ENCODE data around the gene THSD4. TPM values are rescaled to one million over a fixed set of nuclear protein-coding genes. Genes with fewer than 3 reads are reported as not detected.

The THSD4 gene
- polyA plus RNA-seq, 12 donors: 18.2 to 45.9 (median 26.2) TPM; not detected in 1

- no peak for DNase-seq
These were observed 461.8 kb downstream of the THSD4 start for GRCh38 chr15:71577071-71577470.

DNA sequence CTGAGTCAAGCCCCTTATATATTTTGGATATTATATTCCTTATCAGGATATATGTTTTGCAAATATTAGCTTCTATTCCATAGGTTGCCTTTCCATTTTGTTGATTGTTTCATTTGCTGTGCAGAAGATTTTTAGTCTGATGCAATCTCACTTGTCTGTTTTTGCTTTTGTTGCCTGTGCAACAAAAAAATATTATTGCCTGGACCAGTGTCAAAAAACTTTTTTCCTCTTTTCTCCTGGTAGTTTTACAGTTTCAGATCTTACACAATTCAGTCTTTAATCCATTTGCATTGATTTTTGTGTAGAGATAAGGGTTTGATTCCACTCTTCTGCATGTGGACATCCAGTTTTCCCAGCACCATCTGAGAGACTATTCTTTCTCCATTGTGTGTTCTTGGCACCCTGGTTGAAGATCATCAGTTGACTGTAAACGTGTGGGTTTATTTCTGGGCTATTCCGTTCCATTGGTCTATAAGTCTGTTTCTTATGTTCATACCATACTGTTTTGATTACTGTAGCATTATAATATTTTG is 466.2 kb downstream of the THSD4 start:
- DNase-seq: no peak

DNA sequence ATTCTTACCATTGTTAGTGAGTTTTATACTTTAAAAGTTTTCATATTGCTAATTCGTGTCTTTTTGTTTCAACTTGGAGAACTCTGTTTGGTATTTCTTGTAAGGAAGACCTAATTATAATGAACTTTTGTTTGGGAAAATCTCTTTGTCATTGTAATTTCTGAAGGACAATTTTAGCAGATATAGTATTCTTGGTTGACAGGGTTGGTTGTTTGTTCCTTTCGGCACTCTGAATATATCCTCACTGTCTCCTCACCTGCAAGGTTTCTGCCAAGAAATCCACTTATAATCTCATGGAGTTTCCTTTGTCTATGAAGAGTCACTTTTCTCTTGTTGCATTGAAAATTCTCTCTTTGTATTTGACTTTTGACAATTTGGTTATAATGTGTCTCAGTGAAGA is 469.9 kb downstream of the THSD4 start:
- DNase-seq: no peak

DNA sequence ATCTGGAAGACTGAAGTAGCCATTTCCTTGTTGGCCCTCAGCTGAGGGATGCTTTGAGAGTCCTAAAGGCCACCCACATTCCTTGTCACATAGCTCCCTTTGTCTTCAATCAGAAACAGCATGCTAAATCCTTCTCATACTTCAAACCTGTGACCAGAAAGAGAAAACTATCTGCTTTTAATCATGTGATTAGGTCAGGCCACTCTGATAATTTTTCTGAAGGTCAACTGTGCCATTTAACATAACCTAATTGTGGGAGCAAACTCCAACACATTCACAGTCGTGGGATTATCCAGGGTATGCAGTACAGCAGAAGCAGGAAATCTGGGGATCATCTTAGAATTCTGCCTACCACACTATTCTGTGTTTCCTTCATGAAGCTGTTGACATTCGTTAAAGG is 471.2 kb downstream of the THSD4 start:
- DNase-seq: no peak

DNA sequence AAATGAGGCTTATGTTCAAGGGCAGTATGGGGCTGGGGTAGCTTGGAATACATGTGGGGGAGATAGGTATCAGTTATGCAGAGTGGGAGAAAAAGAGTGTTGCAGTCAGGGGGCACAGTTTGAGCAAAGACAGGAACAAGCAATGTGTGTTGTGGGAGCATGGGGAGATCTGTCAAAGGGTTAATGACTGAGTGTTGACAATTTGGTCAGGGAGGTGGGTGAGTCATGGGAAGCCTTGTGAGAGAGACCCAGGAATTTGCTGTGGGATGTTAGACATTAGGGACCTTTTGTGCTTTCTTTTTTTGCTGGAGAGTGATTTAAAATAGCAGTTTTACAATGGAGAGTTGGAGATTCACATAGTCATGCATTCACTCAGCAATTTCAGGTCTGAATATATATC is 473.5 kb downstream of the THSD4 start:
- DNase-seq: no peak

DNA sequence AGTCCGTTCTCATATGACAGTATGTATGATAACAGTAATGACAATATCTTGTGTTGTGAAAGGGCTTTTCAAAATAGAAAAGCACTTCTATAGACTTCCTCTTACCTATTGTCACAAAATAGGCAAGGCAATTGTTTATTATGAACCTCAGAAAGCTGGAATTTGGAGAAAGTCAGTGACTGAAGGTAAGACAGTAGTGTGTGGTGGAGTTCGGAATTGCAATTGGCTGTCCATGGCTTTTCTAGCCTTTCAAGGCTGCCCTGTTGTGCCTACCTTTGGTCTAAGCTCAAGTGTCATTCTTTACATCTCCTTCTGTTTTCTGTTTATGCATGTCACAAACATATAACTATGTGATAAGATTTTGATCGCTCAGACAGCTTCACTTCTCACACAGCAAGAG is 475.8 kb downstream of the THSD4 start:
- DNase-seq: no peak

- DNase-seq: no peak
These were observed 476.9 kb downstream of the THSD4 start for GRCh38 chr15:71592203-71592602.

DNA sequence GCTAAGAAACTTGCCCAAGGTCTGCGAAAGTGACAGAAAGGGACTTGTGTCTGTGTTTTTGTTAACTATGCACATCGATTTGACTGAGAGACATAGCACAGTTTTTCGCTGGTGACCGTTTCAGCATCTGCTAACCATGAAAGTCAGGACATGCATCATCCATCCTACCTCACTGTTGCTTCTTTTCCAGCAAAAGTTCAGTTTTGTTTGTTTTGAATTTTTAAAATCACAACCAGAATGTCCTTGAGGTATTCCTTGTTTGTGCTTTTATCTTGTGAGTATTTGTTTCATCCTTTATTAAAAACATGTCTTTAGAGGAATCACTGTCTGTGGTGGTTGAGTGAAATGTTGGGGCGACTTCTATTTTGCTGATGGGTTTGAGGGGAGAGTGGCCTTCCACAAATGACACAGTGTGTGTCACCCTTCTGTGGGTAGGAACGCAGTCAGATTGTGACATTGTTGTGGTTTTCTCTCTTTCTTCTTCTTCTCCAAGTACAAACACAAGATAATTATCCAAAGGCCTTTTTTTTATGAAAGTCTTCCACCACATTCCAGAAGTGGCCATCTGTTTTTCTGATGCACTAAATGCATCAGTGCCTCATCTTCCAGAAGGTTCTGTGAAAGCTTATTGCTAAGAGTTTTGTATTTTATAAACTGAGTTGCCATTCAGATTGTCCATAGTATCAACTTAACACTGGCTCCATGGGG is 480.7 kb downstream of the THSD4 start:
- DNase-seq: no peak

DNA sequence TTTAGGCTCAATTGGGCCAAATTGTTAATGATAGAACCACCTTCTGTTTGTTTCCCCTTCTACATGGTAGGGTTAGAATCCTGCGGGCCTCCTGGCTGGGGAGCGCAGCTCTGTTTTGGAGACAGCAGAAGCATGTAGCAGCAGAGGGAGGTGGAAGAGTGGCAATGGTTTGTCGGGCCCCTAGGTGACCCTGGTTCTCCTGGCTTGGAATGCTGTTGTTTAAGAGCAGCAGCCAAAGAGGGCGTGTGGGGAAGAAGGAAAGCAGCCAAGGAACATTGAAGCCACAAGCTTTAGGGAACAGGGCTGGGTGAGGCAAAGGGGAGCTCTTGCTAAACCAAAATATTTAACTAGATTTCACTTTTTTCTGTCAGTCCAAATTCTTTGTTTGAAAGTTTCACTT is 481.4 kb downstream of the THSD4 start:
- no peak for DNase-seq

DNA sequence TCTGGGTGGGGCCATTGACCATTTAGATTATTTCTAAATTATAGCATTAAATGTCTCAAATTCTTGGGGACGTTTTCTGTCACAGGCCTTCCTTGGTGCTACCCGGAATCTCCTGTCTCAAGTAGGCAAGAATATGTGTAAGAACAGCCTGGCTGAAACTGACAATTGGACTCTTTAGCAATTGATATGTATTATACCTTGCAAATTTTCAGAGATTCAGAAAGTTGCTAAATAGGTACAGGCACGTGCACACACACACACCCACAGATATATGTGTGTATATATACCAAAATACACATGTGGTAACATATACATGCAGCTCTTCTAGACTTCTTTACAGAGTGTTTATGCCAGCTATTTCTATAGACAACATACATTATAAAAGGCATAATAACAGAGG is 481.9 kb downstream of the THSD4 start:
- DNase-seq: no peak

- DNase-seq: no peak
These were observed 482.4 kb downstream of the THSD4 start for GRCh38 chr15:71597637-71598036.

DNA sequence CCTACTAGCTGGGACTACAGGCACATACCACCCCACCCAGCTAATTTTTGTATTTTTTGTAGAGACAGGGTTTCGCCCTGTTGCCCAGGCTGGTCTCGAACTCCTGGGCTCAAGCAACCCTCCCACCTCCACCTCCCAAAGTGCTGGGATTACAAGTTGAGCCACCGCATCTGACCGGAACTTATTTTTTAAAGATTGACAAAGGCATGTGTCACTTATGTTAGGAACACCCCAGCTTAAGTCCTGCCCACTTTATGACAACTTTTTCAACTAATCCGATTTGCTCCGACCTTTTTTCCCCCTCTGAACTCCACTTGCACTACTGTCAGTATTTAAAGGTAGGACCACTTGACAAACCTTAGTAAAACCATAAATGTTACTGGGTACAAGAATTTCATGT is 483.5 kb downstream of the THSD4 start:
- DNase-seq: no peak

- DNase-seq: no peak
These were observed 484.3 kb downstream of the THSD4 start for GRCh38 chr15:71599418-71600151.

DNA sequence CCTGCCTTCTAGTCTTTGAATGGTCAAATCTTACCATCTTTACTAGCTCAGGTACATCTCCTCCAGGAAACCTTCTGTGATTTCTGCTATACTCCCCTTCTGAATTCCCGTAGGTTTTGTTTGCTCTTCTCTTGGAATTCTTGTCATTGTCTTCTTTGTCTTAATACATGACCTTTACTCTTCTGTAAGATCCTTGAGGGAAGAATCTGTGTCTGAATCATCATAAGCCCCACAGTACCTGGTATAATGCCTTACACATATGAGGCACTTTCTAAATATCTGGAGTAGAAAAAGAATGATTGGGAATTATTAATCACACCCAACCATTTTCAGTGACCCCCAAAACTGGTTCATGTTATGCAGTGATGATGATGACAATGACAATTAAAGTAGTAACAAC is 485.0 kb downstream of the THSD4 start:
- no peak for DNase-seq

DNA sequence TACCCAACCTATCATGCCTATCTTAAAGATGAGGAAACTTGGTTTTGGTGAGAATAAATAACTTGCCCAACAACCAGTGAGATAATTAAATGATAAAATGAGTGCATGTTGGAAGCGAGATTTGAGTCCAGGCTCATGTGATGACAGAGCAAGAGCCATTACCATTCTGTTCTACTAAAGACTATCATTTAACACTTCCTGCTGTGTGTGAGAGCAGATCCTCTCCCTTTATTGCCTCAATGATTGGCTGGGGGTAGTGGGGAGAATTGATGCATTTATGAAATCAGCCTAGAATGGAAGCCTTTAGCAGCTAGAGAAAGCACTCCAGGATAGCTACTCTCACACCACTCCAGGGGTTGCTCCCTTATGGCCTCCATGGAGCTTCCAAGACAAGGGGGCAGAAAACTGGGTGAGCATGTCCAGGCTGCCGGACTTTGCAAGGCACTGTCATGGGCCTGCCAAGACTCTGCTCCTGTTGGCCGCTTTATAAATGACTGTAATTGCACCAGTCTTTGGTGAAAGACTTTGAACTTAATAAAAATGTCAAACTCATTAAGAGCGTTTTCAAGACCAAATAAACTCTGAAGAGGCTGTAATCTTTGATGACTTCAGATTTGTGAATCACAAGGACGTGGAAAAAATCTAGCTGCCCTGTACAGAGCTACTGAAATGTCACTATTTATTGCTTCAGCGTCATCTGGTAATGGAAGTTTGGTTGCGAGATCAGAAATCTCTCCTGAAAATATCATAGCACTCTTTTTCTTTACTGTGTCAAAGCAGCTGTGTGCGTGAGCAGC is 486.0 kb downstream of the THSD4 start:
- no peak for DNase-seq

- no peak for DNase-seq
These were observed 488.1 kb downstream of the THSD4 start for GRCh38 chr15:71603379-71603778.

GRCh38 chr15:71607383-71607782 is 492.1 kb downstream of the THSD4 start:
- no peak for DNase-seq

DNA sequence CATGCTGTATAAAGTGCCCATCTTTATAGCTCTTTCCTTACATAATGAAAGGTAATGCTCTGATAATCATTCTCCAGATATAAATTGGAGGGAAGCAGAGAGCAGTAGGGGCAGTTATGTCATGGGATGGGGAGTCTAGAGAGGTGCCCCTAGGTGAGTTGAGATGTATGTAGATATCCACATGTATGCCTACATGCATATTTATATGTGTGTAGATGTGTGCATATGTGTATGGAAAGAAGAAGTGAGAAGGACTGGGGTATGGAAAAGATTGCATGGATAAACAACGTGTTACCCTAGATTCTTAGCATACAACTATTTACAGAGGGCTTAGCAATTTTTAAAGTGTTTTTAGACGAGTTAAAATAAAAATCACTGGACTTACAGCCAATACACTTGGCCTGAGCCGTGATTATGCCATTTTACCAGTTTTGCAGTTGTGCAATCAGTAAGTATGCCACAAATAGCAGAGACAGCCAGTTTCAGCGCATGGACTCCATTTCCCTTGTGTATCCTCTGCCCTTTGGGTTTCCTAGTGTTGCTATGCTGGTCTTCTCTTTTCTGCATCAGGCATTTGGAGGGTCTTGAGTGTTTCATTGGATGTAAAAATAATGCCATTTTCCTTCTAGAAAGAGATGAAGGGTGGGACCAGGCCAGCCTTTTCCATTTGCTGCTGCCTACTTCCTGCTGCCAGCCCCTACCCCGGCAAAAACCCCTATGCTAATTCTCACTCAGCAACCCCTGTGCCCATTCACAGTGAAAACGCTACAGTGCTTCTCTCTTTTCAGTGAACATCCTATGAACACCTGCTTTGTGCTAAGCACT is 495.7 kb downstream of the THSD4 start:
- no peak for DNase-seq

- no peak for DNase-seq
These were observed 496.5 kb downstream of the THSD4 start for GRCh38 chr15:71611553-71612396.

DNA sequence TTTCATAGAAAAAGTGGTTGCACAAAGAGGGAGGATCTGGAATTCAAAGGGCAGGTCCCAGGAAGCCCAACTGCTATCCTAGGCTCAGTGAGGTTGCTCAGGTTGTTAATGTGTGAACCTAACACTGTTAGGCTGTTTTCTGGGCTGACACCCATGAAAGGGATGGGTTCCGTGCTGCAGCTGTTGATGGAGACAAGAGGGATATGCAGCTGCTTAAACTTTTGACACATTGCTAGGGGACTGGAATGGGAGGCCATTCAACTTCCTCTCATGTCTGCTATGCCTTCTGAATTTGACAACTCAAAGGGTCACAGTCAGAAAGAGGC is 497.1 kb downstream of the THSD4 start:
- peak; percentile 69 for DNase-seq

DNA sequence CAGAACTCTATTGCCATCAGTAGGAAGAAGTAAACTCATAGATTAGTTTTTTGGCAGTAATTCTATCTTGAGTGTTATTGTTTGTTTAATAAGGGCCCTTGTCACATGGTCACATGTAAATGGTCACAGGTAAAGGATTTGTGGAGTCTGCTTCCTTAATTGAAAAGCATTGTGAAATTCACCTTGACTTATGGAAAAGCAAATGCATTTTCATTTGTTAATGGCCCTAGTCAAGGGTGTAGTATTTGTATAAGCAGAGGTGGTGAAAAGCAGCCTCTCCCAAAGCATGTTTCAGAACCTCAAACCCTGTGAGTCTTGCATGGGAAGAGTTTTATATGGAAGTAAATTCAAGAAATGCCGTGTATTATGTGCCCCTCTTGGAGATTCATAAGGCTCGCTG is 497.6 kb downstream of the THSD4 start:
- no peak for DNase-seq
